Tibial nerve (tissue), 4 donors: Measurements from ENCODE around the gene CLMN.

ENCODE experiments used
- EP300 ChIP-seq, 2 donors: sonication (generic); formaldehyde crosslinking; IDR thresholded peaks; one replicate each; pipeline ENCODE4 v1.6.1; 2017; ENCODE audit warnings: antibody characterized with exemption in 2 of 2, mild to moderate bottlenecking in 1 of 2
- POLR2A ChIP-seq, 2 donors: fragments of 450-650 bp; IDR thresholded peaks; one replicate each; pipeline ENCODE4 v1.6.1; 2017; ENCODE audit warnings: antibody characterized with exemption in 2 of 2, mild to moderate bottlenecking in 2 of 2, moderate library complexity in 2 of 2
- TF ChIP-seq, protein P1 (sequence below), 5 experiments: fragments of 200-600 bp in 3 of 5; fragments of 450-650 bp in 2 of 5; sonication (generic) in 3 of 5; IDR thresholded peaks; one replicate each; pipeline ENCODE4 v1.5.1; 2016 to 2019; ENCODE audit warnings: antibody characterized with exemption in 5 of 5, mild to moderate bottlenecking in 3 of 5, moderate library complexity in 2 of 5

DNA sequence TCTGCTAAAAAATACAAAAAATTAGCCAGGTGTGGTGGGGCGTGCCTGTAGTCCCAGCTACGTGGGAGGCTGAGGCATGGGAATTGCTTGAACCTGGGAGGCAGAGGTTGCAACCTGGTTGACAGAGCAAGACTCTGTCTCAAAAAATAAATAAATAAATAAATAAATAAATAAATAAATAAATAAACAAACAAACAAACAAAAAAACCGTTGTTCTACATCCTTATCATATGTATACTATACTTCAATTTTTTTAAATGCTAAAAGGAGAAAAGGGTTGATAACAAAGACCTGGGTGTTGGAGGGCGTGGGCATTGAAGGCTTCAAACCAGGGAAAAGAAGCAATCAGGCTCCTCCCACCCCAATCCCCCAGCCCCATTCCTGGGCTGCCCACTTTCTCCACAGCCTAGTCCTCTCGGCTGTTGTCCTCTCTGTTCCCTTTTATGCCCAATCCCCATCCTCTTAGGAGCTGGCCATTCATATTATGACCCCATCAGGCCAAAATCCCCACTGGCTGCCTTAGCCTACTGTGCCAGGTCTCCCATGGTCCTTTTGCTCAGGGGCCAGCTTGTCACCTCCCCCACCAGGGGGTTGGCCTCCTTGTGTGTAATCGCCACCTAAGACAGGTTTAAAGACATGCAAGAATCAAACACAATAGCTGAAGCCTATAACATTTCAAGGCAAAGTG is 30.2 kb downstream of the CLMN start:
- TF ChIP-seq, protein P1, sequence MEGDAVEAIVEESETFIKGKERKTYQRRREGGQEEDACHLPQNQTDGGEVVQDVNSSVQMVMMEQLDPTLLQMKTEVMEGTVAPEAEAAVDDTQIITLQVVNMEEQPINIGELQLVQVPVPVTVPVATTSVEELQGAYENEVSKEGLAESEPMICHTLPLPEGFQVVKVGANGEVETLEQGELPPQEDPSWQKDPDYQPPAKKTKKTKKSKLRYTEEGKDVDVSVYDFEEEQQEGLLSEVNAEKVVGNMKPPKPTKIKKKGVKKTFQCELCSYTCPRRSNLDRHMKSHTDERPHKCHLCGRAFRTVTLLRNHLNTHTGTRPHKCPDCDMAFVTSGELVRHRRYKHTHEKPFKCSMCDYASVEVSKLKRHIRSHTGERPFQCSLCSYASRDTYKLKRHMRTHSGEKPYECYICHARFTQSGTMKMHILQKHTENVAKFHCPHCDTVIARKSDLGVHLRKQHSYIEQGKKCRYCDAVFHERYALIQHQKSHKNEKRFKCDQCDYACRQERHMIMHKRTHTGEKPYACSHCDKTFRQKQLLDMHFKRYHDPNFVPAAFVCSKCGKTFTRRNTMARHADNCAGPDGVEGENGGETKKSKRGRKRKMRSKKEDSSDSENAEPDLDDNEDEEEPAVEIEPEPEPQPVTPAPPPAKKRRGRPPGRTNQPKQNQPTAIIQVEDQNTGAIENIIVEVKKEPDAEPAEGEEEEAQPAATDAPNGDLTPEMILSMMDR (IDR thresholded peaks at IDR 0.05) = no peak
- TF ChIP-seq EP300 (IDR thresholded peaks at IDR 0.05) (no peak), POLR2A (IDR thresholded peaks at IDR 0.05) (no peak)
